Activated gamma-delta T cell treated with anti-CD3 and anti-CD28 coated beads, Interleukin-2, amount 50 U/mL, for 16 hours (primary cell): ENCODE data around the gene RMND5A.

ENCODE experiments used
- DNase-seq: peaks from one replicate; pipeline ENCODE4 v3.0.0-alpha.2; 2020; ENCODE audit warnings: low read depth

RMND5A gene

GRCh38 chr2:86765310-86765695 is 45.2 kb downstream of the RMND5A start:
- no peak for DNase-seq

GRCh38 chr2:86768189-86768949 is 48.3 kb downstream of the RMND5A start:
- no peak for DNase-seq

- DNase-seq: no peak
Measured at GRCh38 chr2:86769838-86770237, 49.7 kb downstream of the RMND5A start.

GRCh38 chr2:86770816-86771301 is 50.8 kb downstream of the RMND5A start:
- no peak for DNase-seq

- no peak for DNase-seq
Measured at GRCh38 chr2:86772611-86773010, 52.5 kb downstream of the RMND5A start.

- no peak for DNase-seq
Measured at GRCh38 chr2:86774862-86775261, 54.8 kb downstream of the RMND5A start.

- DNase-seq: no peak
Measured at GRCh38 chr2:86775338-86775737, 55.2 kb downstream of the RMND5A start.

GRCh38 chr2:86776532-86776931 is 56.4 kb downstream of the RMND5A start:
- no peak for DNase-seq

- no peak for DNase-seq
Measured at GRCh38 chr2:86778957-86779356, 58.9 kb downstream of the RMND5A start.

GRCh38 chr2:86779971-86780370 is 59.9 kb downstream of the RMND5A start:
- DNase-seq: no peak

GRCh38 chr2:86781363-86781762 is 61.3 kb downstream of the RMND5A start:
- no peak for DNase-seq

- DNase-seq: no peak
Measured at GRCh38 chr2:86782748-86783147, 62.7 kb downstream of the RMND5A start.

GRCh38 chr2:86783615-86784339 is 63.7 kb downstream of the RMND5A start:
- no peak for DNase-seq

GRCh38 chr2:86785456-86785855 is 65.4 kb downstream of the RMND5A start:
- DNase-seq: no peak

- no peak for DNase-seq
Measured at GRCh38 chr2:86786001-86786536, 66.0 kb downstream of the RMND5A start.

- DNase-seq: no peak
Measured at GRCh38 chr2:86787736-86788135, 67.6 kb downstream of the RMND5A start.

GRCh38 chr2:86788165-86788564 is 68.1 kb downstream of the RMND5A start:
- no peak for DNase-seq

GRCh38 chr2:86788881-86789686 is 69.0 kb downstream of the RMND5A start:
- DNase-seq: no peak

GRCh38 chr2:86789687-86790133 is 69.6 kb downstream of the RMND5A start:
- DNase-seq: no peak

GRCh38 chr2:86790134-86790675 is 70.1 kb downstream of the RMND5A start:
- DNase-seq: no peak

- DNase-seq: no peak
Measured at GRCh38 chr2:86790676-86791572, 70.8 kb downstream of the RMND5A start, which contains the start of gene CD8A. TSS of gene CD8A (minus strand) at chr2:86790913. CDS start at chr2:86790825, 88 bp downstream.
